GM21528 (cell line): ENCODE measurements around the gene CCAR1.
"Not testable (repeated sequence)": the region's sequence is repeated elsewhere in the genome, so short reads cannot be mapped to it uniquely, and the experiment has no call there.

Source experiments
- ATAC-seq: cut with Tn5 transposase; IDR thresholded peaks from one replicate; pipeline ENCODE4 v1.9.1; 2021; ENCODE audit warnings: mild to moderate bottlenecking, moderate library complexity; ENCODE audit not compliant: unreplicated experiment, low FRiP score

Gene CCAR1, protein sequence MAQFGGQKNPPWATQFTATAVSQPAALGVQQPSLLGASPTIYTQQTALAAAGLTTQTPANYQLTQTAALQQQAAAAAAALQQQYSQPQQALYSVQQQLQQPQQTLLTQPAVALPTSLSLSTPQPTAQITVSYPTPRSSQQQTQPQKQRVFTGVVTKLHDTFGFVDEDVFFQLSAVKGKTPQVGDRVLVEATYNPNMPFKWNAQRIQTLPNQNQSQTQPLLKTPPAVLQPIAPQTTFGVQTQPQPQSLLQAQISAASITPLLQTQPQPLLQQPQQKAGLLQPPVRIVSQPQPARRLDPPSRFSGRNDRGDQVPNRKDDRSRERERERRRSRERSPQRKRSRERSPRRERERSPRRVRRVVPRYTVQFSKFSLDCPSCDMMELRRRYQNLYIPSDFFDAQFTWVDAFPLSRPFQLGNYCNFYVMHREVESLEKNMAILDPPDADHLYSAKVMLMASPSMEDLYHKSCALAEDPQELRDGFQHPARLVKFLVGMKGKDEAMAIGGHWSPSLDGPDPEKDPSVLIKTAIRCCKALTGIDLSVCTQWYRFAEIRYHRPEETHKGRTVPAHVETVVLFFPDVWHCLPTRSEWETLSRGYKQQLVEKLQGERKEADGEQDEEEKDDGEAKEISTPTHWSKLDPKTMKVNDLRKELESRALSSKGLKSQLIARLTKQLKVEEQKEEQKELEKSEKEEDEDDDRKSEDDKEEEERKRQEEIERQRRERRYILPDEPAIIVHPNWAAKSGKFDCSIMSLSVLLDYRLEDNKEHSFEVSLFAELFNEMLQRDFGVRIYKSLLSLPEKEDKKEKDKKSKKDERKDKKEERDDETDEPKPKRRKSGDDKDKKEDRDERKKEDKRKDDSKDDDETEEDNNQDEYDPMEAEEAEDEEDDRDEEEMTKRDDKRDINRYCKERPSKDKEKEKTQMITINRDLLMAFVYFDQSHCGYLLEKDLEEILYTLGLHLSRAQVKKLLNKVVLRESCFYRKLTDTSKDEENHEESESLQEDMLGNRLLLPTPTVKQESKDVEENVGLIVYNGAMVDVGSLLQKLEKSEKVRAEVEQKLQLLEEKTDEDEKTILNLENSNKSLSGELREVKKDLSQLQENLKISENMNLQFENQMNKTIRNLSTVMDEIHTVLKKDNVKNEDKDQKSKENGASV

DNA sequence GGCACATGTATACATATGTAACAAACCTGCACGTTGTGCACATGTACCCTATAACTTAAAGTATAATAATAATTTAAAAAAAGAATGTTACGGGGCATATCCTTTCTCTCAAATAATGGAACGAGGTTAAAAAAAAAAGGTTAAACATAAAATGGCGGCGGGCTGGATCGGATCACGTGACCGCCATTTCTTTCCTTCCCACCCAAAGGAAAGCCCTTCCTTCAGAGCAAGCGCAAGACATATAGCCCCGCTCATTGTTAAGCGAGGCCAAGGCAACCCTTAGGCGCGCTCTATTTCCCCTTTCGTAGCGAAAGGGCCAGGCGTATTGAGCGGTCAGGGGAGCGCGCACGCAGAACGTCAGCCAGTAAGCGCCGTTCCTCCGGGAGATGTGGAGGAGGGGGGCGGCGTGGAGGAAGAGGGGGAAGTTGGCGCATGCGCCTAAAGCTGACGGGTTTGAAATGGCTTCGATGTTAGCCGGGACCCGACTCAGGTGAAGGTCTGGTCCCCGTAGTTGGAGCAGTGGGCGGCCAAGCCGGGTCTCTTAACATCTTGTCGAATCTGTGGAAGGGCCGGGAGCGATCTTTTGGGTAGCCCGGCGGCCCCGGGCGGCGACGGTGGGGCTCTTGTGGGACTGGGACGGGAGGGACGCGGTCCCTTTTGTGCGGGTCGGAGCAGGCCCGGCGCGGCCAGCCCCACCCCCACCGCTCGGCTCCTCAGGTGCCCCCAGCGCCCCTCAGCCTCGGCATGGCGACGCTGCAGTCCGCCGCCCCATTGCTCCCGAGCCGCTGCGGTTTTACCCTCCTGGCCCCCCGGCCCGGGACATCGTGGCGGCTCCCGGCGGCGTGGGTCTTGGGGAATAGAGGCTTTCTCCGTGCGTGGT, at the start of gene CCAR1:
Gene CCAR1, plus strand, starts transcription at position 447 of the 880 bp plus-strand sequence. CDS start 1,266 bp downstream, outside the sequence.
- ATAC-seq: peak; percentile 98

DNA sequence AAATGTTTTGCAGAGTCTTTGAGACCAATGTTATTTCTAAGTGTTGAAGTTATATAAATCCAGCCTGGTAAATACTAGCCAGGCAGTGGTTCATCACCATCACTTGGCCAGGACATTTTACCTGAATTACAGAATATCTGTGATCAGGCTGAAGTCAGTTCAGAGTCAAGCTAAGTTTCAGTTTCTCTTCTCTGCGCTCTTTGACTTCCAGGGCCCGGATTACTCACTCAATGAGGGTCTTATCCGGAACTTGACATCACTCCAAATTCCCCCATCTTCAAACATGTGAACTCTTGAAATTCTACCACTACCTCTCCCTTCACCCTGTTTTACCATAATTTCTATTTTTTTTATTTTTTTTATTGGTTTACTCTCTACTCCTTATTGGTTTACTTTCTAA, 36.6 kb upstream of the CCAR1 start:
- no peak for ATAC-seq

DNA sequence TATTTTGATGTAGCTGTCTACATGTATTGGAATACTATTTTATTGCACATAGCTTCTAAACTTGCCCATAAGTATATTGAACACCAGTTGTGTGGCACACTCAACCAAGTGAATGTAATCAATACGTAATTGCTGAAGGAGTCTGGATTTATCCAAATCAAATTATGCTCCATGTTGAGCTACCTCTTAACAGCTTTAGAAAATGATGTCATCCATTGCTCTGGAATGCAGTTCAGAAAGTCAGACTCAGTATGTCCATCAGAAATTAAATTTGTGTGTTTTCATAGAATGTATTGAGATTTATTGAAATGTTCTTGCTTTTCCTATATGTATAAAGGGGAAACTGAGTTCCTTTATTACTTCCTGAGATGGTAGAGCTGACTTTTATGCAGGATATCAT, 25.0 kb upstream of the CCAR1 start:
- ATAC-seq: no peak

DNA sequence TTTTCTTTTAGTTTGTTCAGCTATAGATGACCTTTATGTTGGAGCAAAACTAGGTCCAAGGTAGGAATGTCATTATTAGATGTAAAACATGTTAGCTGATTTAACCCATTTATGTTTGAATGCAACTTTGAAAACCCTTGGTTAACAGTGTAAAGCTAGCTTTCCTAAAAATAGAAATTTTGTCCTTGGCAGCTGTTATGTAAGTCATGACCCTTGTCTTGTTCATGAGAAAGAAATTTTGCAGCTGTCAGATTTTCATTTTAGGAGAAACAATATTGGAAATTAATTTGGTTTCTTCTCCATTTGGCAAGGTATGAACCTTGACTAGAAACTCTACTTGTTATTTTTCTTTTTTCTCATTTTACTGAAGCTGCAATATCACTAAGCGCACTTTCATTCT, 23.9 kb upstream of the CCAR1 start:
- no peak for ATAC-seq

DNA sequence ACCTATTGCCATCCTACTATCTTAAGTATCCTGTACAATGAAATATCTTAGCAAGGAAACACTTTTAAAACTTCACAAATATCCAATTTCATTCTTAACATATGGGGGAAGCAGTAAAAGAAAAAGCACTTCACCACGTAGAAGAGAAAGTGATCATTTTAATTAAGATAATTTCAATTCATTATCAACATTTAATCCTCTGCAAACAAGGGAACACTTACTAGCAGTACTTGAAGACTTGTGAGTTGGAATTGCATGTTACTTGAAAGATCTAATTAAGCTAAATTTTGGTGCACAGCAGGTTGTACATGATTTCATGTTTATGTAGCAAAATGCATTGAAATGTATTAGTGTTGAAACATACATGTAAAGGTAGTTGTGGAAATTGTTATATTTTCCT, 20.8 kb upstream of the CCAR1 start:
- no peak for ATAC-seq

DNA sequence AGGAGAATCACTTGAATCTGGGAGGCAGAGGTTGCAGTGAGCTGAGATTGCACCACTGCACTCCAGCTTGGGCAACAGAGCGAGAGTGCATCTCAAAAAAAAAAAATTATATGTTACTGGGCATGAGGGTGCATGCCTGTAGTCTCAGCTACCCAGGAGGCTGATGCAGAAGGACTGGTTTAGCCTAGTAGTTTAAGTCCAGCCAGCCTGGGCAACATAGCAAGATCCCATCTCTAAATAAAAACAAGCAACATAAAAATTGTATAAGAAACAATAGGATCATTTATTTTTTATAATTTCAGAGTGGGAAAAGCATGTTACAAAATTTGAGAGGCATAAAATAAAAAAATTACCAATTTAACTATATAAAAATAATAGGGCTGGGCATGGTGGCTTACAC, 15.5 kb upstream of the CCAR1 start:
- ATAC-seq: no peak

DNA sequence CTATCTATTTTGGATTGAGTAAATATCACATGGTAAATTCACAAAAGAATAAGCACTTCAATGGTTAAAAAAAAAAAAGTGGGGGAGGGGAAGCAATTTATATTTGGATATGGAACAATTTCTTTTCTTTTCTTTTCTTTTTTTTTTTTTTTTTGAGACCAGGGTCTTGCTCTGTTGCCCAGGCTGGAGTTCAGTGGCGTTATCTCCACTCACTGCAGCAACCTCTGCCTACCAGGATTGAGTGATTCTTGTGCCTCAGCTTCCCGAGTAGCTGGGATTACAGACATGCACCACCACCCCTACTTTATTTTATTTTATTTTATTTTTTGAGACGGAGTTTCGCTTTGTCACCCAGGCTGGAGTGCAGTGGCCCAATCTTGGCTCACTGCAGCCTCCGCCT, 12.1 kb upstream of the CCAR1 start:
- not testable (repeated sequence) for ATAC-seq

DNA sequence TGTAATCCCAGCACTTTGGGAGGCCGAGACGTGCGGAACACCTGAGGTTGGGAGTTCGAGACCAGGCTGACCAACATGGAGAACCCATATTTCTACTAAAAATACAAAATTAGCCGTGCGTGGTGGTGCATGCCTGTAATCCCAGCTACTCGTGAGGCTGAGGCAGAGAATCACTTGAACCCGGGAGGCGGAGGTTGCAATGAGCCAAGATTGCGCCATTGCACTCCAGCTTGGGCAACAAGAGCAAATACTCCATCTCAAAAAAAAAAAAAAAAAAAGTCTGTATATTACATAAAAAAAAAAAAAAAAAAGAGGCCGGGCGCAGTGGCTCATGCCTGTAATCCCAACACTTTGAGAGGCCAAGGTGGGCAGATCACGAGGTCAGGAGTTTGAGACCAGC, 8.0 kb upstream of the CCAR1 start:
- ATAC-seq: not testable (repeated sequence)

DNA sequence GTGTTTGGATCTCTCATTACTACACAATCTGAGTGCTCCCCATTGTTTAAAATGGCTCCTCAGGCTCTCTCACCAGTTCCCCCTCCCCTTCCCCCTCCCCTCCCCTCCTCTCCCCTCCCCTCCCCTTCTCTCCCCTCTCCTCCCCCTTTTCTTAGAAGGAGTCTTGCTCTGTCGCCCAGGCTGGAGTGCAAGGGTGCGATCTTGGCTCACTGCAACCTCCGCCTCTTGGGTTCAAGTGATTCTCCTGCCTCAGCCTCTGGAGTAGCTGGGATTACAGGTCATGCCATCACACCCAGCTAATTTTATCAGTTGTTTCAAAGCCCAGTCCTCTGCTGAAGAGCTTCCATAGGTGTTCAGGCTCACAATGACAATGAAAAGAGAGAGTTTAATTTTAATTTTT, 3.6 kb upstream of the CCAR1 start:
- ATAC-seq: no peak

DNA sequence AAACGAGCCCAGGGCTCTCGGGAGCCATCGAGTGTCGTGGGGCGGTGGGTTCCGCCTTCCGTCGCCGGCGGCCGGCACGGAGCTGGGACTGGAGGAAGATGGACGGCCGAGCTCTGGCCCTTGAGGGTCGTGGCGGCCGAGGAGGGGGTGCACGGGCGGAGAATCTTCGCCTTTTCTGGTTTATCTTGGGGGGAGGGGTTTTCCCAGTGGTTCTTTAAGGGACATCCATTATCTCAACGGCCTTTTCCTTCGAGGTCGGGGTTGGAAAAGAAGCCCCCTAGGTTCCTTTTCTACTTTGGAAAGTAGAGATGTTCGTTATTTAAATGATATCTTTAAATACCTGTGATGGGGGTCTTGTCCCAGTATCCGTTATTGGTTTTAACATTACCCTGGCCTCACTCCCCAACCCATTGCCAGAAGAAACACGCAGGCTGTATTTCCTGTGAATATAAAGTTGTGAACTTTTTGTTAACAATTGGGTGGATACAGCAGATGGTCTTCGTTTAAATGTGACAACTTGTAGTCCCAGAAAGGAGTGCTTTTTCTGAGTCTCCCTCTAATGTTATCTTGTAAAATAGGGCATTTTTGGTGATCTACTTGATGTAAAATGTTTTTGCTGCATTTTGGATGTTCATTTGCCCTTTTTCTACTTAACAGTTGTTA, 765 bp downstream of the CCAR1 start:
- peak; percentile 27 for ATAC-seq

DNA sequence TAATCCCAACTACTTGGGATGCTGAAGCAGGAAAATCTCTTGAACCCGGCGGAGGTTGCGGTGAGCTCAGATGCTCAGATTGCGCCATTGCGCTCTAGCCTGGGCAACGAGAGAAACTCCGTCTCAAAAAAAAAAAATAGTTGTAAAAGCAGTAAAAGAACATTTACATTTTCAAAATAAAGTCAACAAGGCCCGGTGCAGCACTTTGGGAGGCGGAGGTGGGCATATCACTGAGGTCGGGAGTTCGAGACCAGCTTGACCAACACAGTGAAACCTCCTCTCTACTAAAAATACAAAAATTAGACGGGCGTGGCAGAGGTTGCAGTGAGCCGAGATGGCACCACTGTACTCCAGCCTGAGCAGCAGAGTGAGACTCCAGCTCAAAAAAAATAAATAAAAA, 4.0 kb downstream of the CCAR1 start:
- no peak for ATAC-seq

DNA sequence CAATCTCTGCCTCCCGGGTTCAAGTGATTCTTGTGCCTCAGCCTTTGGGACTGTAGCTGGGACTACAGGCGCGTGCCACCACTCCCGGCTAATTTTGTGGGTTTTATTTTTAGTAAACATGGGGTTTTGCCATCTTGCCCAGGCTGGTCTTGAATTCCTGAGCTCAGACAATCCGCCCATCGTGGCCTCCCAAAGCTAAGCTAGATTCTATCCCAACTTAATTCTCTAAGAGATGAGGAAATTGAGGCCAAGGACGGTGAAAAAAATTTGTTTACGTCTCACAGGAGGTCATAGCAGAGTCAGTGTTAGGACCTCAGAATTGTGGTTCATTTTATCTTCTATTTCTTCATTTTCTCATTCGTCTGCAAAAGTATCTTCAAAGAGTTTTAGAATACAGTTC, 6.1 kb downstream of the CCAR1 start:
- ATAC-seq: no peak

DNA sequence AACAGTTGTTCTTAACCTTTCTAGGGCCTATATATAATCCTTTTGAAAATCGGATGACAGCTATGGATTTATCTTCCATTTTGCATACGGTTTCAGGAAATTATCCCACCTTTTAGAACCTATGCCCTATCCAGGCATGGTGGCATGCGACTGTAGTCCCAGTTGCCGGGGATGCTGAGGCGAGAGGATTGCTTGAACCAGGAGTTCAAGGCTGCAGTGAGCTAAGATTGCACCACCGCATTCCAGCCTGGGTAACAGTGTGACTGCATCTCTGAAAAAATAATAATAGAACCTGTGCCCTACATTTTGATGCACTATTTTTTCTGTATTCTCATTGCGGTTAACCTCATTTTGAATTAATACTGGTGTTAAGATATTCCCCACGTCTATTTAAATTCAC, 11.6 kb downstream of the CCAR1 start:
- no peak for ATAC-seq

DNA sequence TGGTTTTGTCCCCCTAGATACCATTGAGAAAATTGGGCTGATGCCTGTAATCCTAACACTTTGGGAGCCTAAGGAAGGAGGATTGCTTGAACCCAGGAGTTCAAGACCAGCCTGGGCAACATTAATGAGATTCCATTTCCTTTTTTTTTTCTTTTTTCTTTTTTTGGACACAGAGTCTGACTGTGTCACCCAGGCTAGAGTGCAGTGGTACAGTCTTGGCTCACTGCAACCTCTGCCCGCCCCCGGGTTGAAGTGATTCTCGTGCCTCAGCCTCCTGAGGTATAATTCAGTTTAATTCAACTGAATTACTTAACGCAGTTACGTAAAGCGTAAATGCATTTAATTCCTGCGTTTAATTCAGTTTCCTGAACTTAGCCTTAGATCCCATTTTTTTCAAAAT, 13.3 kb downstream of the CCAR1 start:
- ATAC-seq: no peak

DNA sequence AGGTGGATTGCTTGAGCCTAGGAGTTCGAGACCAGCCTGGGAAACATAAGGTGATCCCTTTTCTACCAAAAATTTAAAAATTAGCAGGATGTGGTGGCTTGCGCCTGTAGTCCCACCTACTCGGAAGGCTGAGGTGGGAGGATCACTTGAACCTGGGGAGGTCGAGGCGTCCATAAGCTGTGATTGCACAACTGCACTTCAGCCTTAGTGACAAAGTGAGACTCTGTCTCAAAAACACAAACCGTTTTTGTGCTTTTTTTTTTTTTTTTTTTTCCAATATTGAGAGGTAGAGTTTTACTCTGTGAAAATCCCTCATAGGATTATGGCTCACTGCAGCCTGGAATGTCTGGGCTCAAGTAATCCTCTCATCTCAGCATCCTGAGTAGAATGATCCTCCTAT, 14.1 kb downstream of the CCAR1 start:
- ATAC-seq: no peak

DNA sequence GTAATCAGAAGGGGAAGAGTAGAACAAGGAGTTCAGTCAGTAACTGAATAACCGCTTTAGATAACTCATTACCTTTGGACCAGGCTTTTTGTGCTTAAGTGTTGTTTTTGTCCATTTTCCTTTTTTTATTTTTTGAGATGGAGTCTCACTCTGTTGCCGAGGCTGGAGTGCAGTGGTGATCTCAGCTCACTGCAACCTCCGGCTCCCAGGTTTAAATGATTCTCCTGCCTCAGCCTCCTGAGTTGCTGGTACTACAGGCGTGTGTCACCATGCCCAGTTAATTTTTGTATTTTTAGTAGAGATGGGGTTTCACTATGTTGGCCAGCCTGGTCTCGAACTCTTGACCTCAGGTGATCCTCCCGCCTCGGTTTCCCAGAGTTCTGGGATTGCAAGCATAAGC, 14.7 kb downstream of the CCAR1 start:
- not testable (repeated sequence) for ATAC-seq

DNA sequence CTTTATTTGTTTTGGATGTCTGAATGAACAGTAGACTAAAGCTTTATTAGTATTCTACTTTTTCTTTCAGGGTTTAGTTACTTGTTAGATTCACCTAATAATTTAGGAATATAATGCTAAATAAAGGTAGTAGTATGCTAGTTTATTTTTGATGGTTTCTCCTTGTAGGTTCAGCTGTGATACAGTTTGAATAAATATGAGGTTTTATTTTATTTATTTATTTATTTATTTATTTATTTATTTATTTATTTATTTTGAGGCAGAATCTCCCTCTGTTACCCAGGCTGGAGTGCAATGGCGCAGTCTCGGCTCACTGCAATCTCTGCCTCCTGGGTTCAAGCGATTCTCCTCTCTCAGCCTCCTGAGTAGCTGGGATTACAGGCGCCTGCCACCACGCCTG, 19.6 kb downstream of the CCAR1 start:
- ATAC-seq: not testable (repeated sequence)

DNA sequence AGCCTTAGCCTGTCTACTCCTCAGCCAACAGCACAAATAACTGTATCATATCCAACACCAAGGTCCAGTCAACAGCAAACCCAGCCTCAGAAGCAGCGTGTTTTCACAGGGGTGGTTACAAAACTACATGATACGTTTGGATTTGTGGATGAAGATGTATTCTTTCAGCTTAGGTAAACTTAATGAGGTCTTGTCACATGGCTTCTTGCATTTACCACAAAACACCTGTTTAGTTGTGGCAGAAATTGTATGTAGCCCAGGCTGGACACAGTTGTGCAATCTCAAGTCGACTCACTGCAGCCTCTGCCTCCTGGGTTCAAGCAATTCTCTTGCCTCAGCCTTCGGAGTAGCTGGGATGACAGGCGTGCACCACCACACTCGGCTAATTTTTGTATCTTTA, 21.4 kb downstream of the CCAR1 start:
- ATAC-seq: no peak

DNA sequence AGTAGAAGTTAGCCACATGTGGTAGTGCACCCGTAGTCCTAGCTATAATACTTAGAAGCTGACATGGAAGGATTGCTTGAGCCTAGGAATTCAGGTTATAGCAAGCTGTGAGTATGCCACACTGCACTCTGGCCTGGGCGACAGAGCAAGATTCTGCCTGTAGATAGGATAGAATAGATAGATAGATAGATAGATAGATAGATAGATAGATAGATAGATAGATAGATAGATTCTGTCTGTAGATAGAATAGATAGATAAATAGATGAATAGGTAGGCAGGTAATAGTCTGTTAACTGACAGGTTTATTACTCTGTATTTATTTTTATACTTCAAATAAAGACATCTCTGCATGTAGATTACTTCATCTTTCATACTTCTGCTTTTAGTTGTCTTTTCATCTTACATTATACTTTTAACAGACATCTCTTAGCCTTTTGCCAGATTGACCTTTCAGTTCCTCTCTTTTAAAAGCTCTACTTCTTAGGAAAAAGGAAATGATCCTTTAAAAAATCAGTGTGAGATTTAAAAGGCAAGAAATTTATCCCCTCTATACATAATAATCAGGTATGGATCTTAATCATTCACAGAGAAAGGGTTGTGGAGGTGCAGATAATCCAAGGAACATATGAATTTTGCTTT, 31.8 kb downstream of the CCAR1 start:
- no peak for ATAC-seq
